Keratinocyte (primary cell): ENCODE results near the gene TPCN1. TPM values are rescaled to one million over a fixed set of nuclear protein-coding genes. Genes with fewer than 3 reads are reported as not detected.

Experiments
- DNase-seq: peaks from one replicate; pipeline ENCODE4 v3.0.0-alpha.2; 2011; ENCODE audit warnings: low read depth, missing footprints, low spot score
- FAIRE-seq: peaks from 2 replicates; lab custom pipeline; 2011; peaks lifted over from hg19 to GRCh38; lab: Jason Lieb, UNC
- H2AFZ ChIP-seq: 2 replicates; pipeline ENCODE4 v1.6.0; 2012; ENCODE audit warnings: low read length, control low read depth, inconsistent platforms; ENCODE audit not compliant: control insufficient read depth
- H3K27ac ChIP-seq: 2 replicates; pipeline ENCODE4 v1.5.1; 2011; ENCODE audit warnings: low read length; ENCODE audit not compliant: control insufficient read depth, insufficient read depth
- H3K27me3 ChIP-seq: 3 replicates; pipeline ENCODE4 v1.6.0; 2011; ENCODE audit warnings: low read length; ENCODE audit not compliant: control insufficient read depth, insufficient read depth; ENCODE audit errors: extremely low read depth
- H3K36me3 ChIP-seq, 2 experiments: 2 replicates in 1 of 2; 3 replicates in 1 of 2; pipeline ENCODE4 v1.5.1; 2011; ENCODE audit warnings: low read length in 2 of 2, mild to moderate bottlenecking in 1 of 2; ENCODE audit not compliant: control insufficient read depth in 2 of 2, insufficient read depth in 2 of 2; ENCODE audit errors: extremely low read depth in 1 of 2
- H3K4me1 ChIP-seq: 3 replicates; pipeline ENCODE4 v1.5.1; 2011; ENCODE audit warnings: low read length; ENCODE audit not compliant: control insufficient read depth, insufficient read depth; ENCODE audit errors: extremely low read depth
- H3K4me2 ChIP-seq: 3 replicates; pipeline ENCODE4 v1.6.0; 2011; ENCODE audit warnings: low read depth, low read length; ENCODE audit not compliant: control insufficient read depth, insufficient read depth; ENCODE audit errors: extremely low read depth
- H3K4me3 ChIP-seq, 3 experiments: fragments of 200-600 bp in 1 of 3; sonication (generic) in 1 of 3; 2 replicates in 2 of 3; 3 replicates in 1 of 3; pipeline ENCODE4 v1.5.1; 2011 to 2016; ENCODE audit warnings: low read length in 3 of 3, mild to moderate bottlenecking in 3 of 3, control low read depth in 2 of 3, inconsistent platforms in 1 of 3, low read depth in 1 of 3, mixed read lengths in 1 of 3, mixed run types in 1 of 3, moderate library complexity in 1 of 3; ENCODE audit not compliant: control insufficient read depth in 2 of 3, insufficient read depth in 2 of 3; ENCODE audit errors: extremely low read depth in 1 of 3
- H3K79me2 ChIP-seq: 2 replicates; pipeline ENCODE4 v1.6.0; 2012; ENCODE audit warnings: low read length; ENCODE audit not compliant: control insufficient read depth, insufficient read depth
- H3K9ac ChIP-seq: 3 replicates; pipeline ENCODE4 v1.6.0; 2011; ENCODE audit warnings: low read length; ENCODE audit not compliant: control insufficient read depth, insufficient read depth; ENCODE audit errors: extremely low read depth
- H3K9me1 ChIP-seq: 3 replicates; pipeline ENCODE4 v1.6.0; 2011; ENCODE audit warnings: low read length; ENCODE audit not compliant: control insufficient read depth, insufficient read depth; ENCODE audit errors: extremely low read depth
- H3K9me3 ChIP-seq: 2 replicates; pipeline ENCODE4 v1.5.1; 2012; ENCODE audit warnings: low read depth, low read length; ENCODE audit not compliant: control insufficient read depth
- H4K20me1 ChIP-seq: 3 replicates; pipeline ENCODE4 v1.6.0; 2011; ENCODE audit warnings: low read length; ENCODE audit not compliant: control insufficient read depth, insufficient read depth; ENCODE audit errors: extremely low read depth
- EZH2 ChIP-seq: IDR thresholded peaks from one replicate; pipeline ENCODE4 v1.6.1; 2012; ENCODE audit warnings: inconsistent platforms, mild to moderate bottlenecking, low read length, moderate library complexity
- dilution Hi-C: fragments of 300-500 bp; cut with MboI; formaldehyde crosslinking; loops from one replicate; pipeline ENCODE4 v1.7.0; 2020; ENCODE audit warnings: low sequenced_read_pairs; ENCODE audit not compliant: extremely low pct_ligation_motif_present
- polyA plus RNA-seq, 5 experiments: library from polyadenylated mRNA; depleted of rRNA in 3 of 5; stranded (reverse) in 3 of 5; stranded (forward) in 1 of 5; unstranded in 1 of 5; fragments of >200 nt; gene quantifications; 1 replicate in 1 of 5; 2 replicates in 3 of 5; 3 replicates in 1 of 5; pipeline versions ENCODE4 v1.2.1 to v1.2.3, GENCODE V29; 2011 to 2012; ENCODE audit warnings: missing spikeins in 2 of 5, low read depth in 1 of 5, low replicate concordance in 1 of 5
- TF ChIP-seq, protein P1 (sequence below), 3 experiments: IDR thresholded peaks in 1 of 3; conservative IDR thresholded peaks in 1 of 3; optimal IDR thresholded peaks in 1 of 3; 2 replicates in 2 of 3; 3 replicates in 1 of 3; pipeline versions ENCODE3 to v1.5.1; 2011; ENCODE audit warnings: low read length in 3 of 3, mild to moderate bottlenecking in 3 of 3, moderate library complexity in 2 of 3, control low read depth in 1 of 3, inconsistent platforms in 1 of 3; ENCODE audit not compliant: insufficient read depth in 2 of 3; ENCODE audit errors: extremely low read depth in 1 of 3

Gene TPCN1
- polyA plus RNA-seq, 1 donor (not counting 4 experiments of a cell fraction or from before 2014, with no cell fraction given), result 6.8 TPM

DNA sequence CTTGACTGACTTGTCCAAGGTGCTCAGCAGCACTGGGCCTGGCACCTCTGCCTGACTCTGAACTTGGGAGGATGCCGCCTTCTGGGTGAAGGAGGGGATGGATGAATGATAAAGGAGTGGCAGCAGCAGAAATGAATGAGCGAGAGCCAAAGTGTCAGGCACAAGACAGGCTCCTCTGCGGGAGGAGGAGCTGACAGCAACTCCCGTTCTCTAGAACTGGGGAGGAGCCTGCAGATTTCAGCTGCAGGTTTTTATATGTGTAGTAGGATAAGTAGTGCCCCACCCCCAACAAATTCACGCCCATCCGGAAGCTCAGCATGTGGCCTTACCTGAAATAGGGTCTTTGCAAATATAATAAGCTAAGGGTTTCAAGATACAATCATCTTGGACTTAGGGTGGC is 80.5 kb downstream of the TPCN1 start:
- peaks cover 14% of the 10 kb centered on the region for H3K4me1 ChIP-seq
- H3K9me3 ChIP-seq, result no peaks in the 10 kb centered on the region
- peaks cover 5 to 8% of the 10 kb centered on the region in 2 experiments for H3K36me3 ChIP-seq
- H3K27ac ChIP-seq, result no peak overlapping the region
- no peak overlapping the region for H3K4me2 ChIP-seq
- H3K4me3 ChIP-seq, result no peak overlapping the region
- no peak for TF ChIP-seq EZH2
- TF ChIP-seq, protein P1, sequence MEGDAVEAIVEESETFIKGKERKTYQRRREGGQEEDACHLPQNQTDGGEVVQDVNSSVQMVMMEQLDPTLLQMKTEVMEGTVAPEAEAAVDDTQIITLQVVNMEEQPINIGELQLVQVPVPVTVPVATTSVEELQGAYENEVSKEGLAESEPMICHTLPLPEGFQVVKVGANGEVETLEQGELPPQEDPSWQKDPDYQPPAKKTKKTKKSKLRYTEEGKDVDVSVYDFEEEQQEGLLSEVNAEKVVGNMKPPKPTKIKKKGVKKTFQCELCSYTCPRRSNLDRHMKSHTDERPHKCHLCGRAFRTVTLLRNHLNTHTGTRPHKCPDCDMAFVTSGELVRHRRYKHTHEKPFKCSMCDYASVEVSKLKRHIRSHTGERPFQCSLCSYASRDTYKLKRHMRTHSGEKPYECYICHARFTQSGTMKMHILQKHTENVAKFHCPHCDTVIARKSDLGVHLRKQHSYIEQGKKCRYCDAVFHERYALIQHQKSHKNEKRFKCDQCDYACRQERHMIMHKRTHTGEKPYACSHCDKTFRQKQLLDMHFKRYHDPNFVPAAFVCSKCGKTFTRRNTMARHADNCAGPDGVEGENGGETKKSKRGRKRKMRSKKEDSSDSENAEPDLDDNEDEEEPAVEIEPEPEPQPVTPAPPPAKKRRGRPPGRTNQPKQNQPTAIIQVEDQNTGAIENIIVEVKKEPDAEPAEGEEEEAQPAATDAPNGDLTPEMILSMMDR (optimal IDR thresholded peaks at IDR 0.05 in 1 of 3, IDR thresholded peaks at IDR 0.05 in 1 of 3, conservative IDR thresholded peaks at IDR 0.05 in 1 of 3; ENCODE audit: extremely low read depth in 1 of 3, insufficient read depth in 2 of 3, low read length in 3 of 3), result no peak
- H3K79me2 ChIP-seq, result no peaks in the 10 kb centered on the region
- dilution Hi-C loops, result no loop called here
- H4K20me1 ChIP-seq, result no peaks in the 10 kb centered on the region
- H2AFZ ChIP-seq, result no peak overlapping the region
- no peak for FAIRE-seq
- peaks cover 2% of the 10 kb centered on the region for H3K9me1 ChIP-seq
- H3K9ac ChIP-seq, result no peak overlapping the region
- no peak for DNase-seq
- no peaks in the 10 kb centered on the region for H3K27me3 ChIP-seq

DNA sequence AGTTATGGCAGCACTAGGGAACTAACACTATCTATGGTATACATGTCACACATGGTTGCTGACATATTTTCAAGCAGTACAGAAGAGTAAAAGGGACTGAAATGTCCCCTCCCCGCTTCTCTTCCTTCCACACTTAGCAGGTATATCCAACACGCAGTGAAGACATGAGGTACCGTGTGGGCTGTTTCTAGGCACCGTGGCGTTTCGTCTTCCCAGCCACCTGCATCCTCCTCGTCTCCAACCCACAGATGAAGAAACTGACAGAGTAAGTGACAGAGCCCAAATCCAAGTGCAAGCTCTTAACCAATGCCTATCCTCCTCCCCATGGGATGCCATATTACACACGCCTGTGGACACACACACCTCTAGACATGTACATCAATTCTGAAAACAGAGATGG is 81.2 kb downstream of the TPCN1 start:
- H3K4me3 ChIP-seq, result no peak overlapping the region
- no peak for TF ChIP-seq EZH2
- TF ChIP-seq, protein P1 (optimal IDR thresholded peaks at IDR 0.05 in 1 of 3, IDR thresholded peaks at IDR 0.05 in 1 of 3, conservative IDR thresholded peaks at IDR 0.05 in 1 of 3; ENCODE audit: extremely low read depth in 1 of 3, insufficient read depth in 2 of 3, low read length in 3 of 3), result no peak
- H3K9ac ChIP-seq, result no peak overlapping the region
- dilution Hi-C loops, result no loop called here
- H3K9me1 ChIP-seq, result peaks cover 2% of the 10 kb centered on the region
- no peak overlapping the region for H3K4me2 ChIP-seq
- H3K36me3 ChIP-seq, result peaks cover 5 to 9% of the 10 kb centered on the region in 2 experiments
- peaks cover 14% of the 10 kb centered on the region for H3K4me1 ChIP-seq
- H3K27me3 ChIP-seq, result no peaks in the 10 kb centered on the region
- DNase-seq (no peak), FAIRE-seq (no peak)
- no peak overlapping the region for H3K27ac ChIP-seq
- H2AFZ ChIP-seq, result no peak overlapping the region
- H3K9me3 ChIP-seq, result no peaks in the 10 kb centered on the region
- no peaks in the 10 kb centered on the region for H3K79me2 ChIP-seq
- H4K20me1 ChIP-seq, result no peaks in the 10 kb centered on the region
